Measurements from ENCODE around the gene RPL14.
"Not testable (repeated sequence)": the region's sequence is repeated elsewhere in the genome, so short reads cannot be mapped to it uniquely, and the experiment has no call there.

RPL14 gene

DNA sequence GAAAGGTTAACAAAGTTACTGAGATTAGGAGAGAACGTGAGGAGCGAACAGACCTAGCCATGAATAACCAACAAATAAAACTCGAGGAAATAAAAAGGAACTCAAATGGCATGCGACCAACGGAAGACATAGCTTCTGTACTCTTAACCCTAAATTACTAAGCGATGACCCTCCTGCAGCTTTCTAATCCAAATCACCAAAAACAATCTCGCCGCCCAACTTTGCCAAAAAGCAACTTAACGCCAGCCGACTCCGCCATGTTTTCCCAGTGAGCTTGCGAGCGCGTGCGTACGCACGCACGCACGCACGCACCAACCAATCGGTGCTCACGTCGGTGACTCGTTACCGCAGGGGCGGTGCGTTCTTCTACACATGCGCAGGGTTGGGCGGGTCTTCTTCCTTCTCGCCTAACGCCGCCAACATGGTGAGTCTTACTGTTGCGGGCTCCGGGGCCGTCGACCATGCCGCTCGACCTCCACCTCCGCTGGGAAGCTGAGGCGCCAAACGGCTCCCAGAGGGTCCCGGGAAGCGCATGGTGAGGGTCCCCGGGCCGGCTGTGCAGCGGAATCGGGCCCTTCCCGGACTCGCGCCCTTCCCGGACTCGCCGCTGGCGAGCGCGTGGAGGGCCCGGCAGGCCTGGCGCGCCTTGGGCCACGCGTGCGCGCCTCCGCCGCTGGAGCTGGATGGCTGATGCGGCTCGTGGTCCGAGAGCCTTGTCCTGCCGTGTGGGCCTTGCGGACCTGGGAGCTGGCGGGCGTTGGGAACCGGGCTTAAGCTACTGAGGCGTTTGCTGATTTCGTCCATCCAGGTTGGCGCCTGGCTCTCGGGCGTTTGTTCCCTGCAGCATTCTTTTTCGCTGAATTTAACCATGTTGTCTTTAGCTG lies at the start of gene RPL14:
RPL14 (plus strand) TSS at position 400 of the 884 bp plus-strand sequence; CDS start at position 533, 133 bp downstream.
- peak; percentile 91 for DNase-seq (ENCODE audit: low read depth)

GRCh38 chr3:40407611-40408010 lies 49.5 kb upstream of the RPL14 start:
- no peak for DNase-seq (ENCODE audit: low read depth)

GRCh38 chr3:40414270-40414669 lies 42.9 kb upstream of the RPL14 start:
- DNase-seq (ENCODE audit: low read depth) = no peak

DNA sequence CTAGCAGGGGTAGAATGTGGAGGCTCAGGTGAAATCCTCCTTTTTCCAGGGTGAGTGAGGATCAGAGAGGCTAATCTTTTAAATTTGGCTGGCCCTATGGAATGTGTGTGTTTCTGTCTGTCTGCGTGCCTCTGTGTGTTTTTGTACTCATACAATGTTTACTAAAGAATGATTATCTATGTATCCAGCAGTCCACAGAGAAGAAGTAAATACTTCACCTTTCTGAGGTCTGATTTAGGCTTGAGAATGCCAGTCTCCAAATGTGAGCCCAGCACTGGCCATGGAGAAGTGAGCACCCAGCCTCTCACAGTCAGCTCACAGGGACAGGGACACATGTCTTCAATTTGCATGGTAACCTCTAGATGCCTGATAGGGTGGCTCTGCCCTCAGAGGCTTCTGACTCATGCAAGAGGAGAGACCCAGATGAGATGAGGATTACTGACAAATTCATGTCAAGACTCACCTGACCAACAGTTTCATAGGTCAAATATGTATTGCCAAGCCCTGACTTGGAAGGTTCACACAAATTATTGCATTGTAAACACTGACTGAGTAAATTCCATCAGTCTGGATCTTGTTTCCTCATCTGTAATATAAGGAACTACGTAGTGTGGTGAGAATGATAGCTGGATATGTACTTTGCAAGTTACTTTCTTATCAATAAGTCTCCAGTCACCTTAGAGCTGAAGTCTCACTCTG lies 39.1 kb upstream of the RPL14 start:
- no peak for DNase-seq (ENCODE audit: low read depth)

DNA sequence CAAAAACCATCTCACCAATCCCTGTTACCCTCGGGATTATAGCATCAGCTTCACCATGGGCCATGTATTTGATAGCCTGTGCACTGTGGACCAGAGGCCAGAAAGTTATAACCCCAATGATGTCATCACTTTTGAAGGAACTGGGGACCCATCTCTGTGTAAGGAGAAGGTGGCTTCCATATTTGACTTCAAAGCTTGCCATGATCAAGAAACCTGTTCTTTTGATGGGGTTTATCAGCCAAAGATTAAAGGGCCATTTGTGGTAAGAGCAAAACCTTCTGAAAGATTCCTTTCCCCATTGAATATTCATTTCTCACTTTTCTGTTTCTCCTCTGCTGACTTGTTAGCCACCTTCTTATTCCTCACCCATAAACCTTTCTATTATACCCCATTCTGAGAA lies 34.3 kb upstream of the RPL14 start:
- no peak for DNase-seq (ENCODE audit: low read depth)

DNA sequence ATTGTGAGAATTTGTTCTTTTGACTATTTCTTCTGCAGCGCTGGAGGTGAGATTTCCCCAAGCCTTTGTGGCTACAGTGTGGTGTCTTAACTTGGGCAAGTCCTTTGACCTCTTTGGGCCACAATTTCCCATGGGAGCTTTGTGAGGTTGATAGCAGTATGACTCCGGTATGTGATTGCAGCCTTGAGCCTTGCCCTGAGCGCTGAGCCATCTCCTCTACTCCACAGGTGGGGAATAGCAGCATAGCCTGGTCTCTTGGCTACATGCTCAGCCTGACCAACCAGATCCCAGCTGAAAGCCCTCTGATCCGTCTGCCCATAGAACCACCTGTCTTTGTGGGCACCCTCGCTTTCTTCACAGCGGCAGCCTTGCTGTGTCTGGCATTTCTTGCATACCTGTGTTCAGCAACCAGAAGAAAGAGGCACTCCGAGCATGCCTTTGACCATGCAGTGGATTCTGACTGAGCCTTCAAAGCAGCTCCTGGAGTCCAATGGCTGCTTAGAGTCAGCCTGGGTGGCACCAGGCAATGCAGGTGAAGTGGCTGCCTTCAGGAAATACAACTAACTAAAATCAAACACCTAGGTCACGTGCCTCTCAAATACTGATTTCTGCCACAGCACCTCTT lies 30.0 kb upstream of the RPL14 start:
- DNase-seq (ENCODE audit: low read depth) = no peak

DNA sequence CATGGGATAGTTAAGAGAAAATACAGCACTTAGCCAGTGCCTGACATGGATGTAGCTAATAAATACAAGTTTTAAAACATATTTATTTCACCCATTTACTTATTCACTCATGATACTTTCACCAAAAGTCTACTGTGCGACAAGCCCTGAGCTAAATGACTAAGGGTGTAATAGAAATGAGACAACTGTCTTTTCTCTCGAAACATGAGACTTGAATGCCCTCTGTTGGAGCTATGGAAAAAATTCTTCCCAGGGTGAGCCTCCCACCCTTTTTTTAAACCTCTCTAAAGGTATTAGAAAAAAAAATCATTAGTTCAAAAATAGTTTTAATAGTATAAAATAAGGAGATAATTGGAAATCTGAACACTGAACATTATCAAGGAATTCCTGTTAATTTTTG lies 24.3 kb upstream of the RPL14 start:
- DNase-seq (ENCODE audit: low read depth) = no peak

DNA sequence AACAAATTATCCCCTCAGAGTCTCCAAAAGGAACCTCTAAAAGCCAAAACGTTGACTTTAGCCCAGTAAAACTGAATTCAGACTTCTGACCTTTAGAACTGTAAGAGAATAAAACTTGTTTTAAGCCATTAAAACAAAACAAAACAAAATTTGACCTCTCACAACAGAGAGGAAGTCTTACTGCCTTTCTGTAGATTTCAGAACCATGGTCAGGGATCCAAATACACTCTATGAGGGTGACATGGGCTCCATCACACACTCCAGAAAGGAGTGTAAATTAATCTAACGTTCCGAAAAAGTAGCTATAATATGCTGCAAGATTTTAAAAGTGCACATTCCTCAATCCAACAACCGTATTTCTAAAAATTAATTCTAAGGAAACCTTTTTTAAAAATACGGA lies 19.2 kb upstream of the RPL14 start:
- no peak for DNase-seq (ENCODE audit: low read depth)

GRCh38 chr3:40445062-40445461 lies 12.1 kb upstream of the RPL14 start:
- DNase-seq (ENCODE audit: low read depth) = no peak

GRCh38 chr3:40445880-40446279 lies 11.3 kb upstream of the RPL14 start:
- DNase-seq (ENCODE audit: low read depth) = no peak

- DNase-seq (ENCODE audit: low read depth) = no peak
Observed at GRCh38 chr3:40450438-40450837, 6.7 kb upstream of the RPL14 start.

DNA sequence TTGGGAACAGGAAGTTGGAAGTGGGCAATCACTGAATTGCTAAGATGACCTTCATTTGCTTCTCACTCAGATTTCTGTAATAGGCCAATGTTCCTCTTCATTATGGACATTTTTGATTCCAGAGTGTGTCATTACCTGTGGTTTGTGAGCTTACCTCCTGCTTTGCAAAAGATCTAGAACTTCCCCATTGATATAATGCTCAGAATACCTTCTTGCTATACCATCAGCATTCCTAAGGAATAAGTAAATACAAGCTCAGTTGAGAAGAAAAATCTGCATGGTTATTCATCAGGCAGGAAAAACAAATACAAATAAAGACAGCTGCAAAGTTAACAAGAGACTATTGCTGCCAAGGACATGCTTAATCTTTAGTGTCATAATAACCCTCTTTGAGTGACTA lies 5.6 kb upstream of the RPL14 start:
- DNase-seq (ENCODE audit: low read depth) = no peak

DNA sequence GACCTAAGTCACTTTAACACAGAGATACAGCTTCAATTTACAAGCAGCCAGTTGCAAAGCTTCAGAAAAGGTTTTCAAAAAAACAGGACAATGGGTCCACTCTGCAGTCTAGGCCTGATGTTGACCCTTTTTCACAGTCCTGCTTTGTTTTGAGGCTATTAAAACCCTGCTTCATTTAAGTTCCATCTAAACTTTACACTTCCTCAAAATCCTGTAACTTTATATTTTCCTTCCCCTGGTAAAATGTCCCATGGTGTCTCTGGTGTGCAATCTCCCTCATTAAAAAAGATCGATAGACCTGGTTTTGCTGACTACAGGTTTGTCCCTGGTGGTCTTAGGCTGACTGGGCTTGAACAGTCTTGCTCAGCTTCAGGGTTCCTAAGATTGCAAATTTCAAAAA lies 5.1 kb upstream of the RPL14 start:
- DNase-seq (ENCODE audit: low read depth) = no peak

- no peak for DNase-seq (ENCODE audit: low read depth)
Observed at GRCh38 chr3:40452562-40452875, 4.6 kb upstream of the RPL14 start.

- DNase-seq (ENCODE audit: low read depth) = peak; percentile 97
Observed at GRCh38 chr3:40452876-40453730, 4.0 kb upstream of the RPL14 start.

DNA sequence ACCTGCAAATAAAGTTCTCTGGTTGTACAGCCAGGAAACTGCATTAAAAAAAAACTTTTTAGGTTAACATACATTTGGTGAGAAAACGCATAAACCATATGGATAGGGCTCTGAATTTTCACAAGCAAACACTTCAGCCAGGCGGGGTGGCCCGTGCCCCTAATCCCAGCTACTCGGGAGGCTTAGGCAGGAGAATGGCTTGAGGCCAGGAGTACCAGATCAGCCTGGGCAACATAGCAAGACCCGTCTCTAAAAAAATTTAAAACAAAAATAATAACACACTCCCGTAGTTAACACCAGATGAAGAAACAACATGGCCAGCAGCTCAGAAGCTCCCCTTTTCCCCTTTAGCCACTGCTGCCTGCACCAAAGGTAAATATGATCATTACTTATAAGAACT lies 3.2 kb upstream of the RPL14 start:
- DNase-seq (ENCODE audit: low read depth) = no peak

GRCh38 chr3:40455328-40455727 lies 1.8 kb upstream of the RPL14 start:
- no peak for DNase-seq (ENCODE audit: low read depth)

GRCh38 chr3:40456279-40456939 lies 730 bp upstream of the RPL14 start:
- DNase-seq (ENCODE audit: low read depth) = no peak

DNA sequence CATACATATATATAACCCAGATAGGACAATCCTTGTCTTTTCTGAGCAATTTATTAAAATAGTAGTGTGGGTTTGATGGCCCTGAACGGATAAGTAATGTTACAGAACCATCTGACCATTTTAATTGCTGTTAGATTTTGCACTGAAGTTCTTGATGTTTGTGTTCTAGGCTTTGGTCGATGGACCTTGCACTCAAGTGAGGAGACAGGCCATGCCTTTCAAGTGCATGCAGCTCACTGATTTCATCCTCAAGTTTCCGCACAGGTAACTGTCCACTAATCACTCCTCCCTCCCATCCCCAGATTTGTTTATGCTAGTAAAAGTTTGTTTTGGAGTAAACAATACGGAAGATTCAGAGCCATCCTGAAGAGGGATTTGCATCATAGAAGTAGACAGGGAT lies 1.3 kb downstream of the RPL14 start:
- DNase-seq (ENCODE audit: low read depth) = no peak

GRCh38 chr3:40460481-40460880 lies 3.3 kb downstream of the RPL14 start:
- not testable (repeated sequence) for DNase-seq (ENCODE audit: low read depth)

DNA sequence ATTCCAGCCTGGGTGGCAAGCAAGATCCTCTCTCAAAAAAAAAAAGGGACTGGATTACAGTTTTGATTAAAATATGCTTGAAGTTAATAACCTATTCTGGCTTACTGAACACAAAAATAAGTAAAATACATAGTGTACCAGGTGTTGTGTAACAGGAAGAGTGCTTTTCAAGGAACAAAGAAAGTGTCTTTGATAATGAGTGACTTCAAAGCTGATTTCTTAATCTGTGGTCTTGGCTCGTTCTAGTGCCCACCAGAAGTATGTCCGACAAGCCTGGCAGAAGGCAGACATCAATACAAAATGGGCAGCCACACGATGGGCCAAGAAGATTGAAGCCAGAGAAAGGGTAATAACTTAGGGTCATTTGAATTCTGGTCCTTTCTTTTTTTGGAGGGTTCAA lies 4.0 kb downstream of the RPL14 start:
- no peak for DNase-seq (ENCODE audit: low read depth)

DNA sequence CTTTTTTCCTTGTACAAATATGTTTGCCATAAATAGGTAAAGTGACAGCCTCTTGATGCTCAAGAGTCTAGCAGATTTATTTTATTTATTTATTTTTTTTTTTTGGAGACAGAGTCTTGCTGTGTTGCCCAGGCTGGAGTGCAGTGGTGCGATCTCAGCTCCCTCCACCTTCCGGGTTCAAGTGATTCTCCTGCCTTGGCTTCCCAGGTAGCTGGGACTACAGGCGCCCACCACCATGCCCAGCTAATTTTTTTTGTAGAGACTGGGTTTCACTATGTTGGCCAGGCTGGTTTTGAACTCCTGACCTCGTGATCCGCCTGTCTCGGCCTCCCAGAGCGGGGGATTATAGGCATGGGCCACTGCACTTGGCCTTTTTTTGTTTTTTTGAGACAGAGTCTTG lies 5.7 kb downstream of the RPL14 start:
- DNase-seq (ENCODE audit: low read depth) = not testable (repeated sequence)

All from T-helper 22 cell (primary cell).